Measurements from ENCODE around the gene CYP2W1.

Gene CYP2W1

GRCh38 chr7:967361-968082 lies 15.5 kb upstream of the CYP2W1 start:
- DNase-seq (ENCODE audit: low read depth) = no peak

- no peak for DNase-seq (ENCODE audit: low read depth)
Observed at GRCh38 chr7:968205-969105, 14.5 kb upstream of the CYP2W1 start.

GRCh38 chr7:969403-969802 lies 13.6 kb upstream of the CYP2W1 start:
- no peak for DNase-seq (ENCODE audit: low read depth)

GRCh38 chr7:970744-971143 lies 12.2 kb upstream of the CYP2W1 start:
- no peak for DNase-seq (ENCODE audit: low read depth)

- DNase-seq (ENCODE audit: low read depth) = no peak
Observed at GRCh38 chr7:972110-972509, 10.9 kb upstream of the CYP2W1 start.

GRCh38 chr7:972676-973309 lies 10.2 kb upstream of the CYP2W1 start:
- DNase-seq (ENCODE audit: low read depth) = no peak

- no peak for DNase-seq (ENCODE audit: low read depth)
Observed at GRCh38 chr7:973312-973711, 9.7 kb upstream of the CYP2W1 start.

- no peak for DNase-seq (ENCODE audit: low read depth)
Observed at GRCh38 chr7:974172-974571, 8.8 kb upstream of the CYP2W1 start.

GRCh38 chr7:974820-975681 lies 7.9 kb upstream of the CYP2W1 start, which contains the start of gene COX19:
Gene COX19 (minus strand): TSS chr7:975549. CDS start chr7:975509, 40 bp downstream.
- DNase-seq (ENCODE audit: low read depth) = no peak

- DNase-seq (ENCODE audit: low read depth) = no peak
Observed at GRCh38 chr7:975702-976473, 7.1 kb upstream of the CYP2W1 start.

- DNase-seq (ENCODE audit: low read depth) = no peak
Observed at GRCh38 chr7:976901-977325, 6.1 kb upstream of the CYP2W1 start.

- DNase-seq (ENCODE audit: low read depth) = no peak
Observed at GRCh38 chr7:977326-978048, 5.5 kb upstream of the CYP2W1 start.

GRCh38 chr7:978049-978346 lies 5.0 kb upstream of the CYP2W1 start:
- no peak for DNase-seq (ENCODE audit: low read depth)

- no peak for DNase-seq (ENCODE audit: low read depth)
Observed at GRCh38 chr7:978416-979091, 4.4 kb upstream of the CYP2W1 start.

- no peak for DNase-seq (ENCODE audit: low read depth)
Observed at GRCh38 chr7:979151-979550, 3.8 kb upstream of the CYP2W1 start.

- no peak for DNase-seq (ENCODE audit: low read depth)
Observed at GRCh38 chr7:979886-980571, 3.0 kb upstream of the CYP2W1 start.

- no peak for DNase-seq (ENCODE audit: low read depth)
Observed at GRCh38 chr7:981793-982510, 1.0 kb upstream of the CYP2W1 start.

- no peak for DNase-seq (ENCODE audit: low read depth)
Observed at GRCh38 chr7:982511-983003, 424 bp upstream of the CYP2W1 start.
